Liver (tissue), 9 donors: Measurements from ENCODE around the gene ATXN7L3. TPM values are rescaled to one million over a fixed set of nuclear protein-coding genes. Genes with fewer than 3 reads are reported as not detected.

Source experiments
- DNase-seq: peaks from one replicate; pipeline ENCODE4 v3.0.0-alpha.2; 2017; ENCODE audit warnings: low spot score
- H3K27ac ChIP-seq, 2 donors: one replicate each; pipeline ENCODE4 v1.7.0; 2013; ENCODE audit warnings: inconsistent platforms in 2 of 2, low read length in 2 of 2, control low read depth in 1 of 2, low read depth in 1 of 2, mild to moderate bottlenecking in 1 of 2
- H3K27me3 ChIP-seq, 4 donors: one replicate each; pipeline versions ENCODE4 v1.6.1 to v1.7.0; 2013; ENCODE audit warnings: low read length in 3 of 4, inconsistent platforms in 1 of 4, mild to moderate bottlenecking in 1 of 4, moderate library complexity in 1 of 4; ENCODE audit not compliant: control insufficient read depth in 4 of 4, insufficient read depth in 4 of 4
- H3K36me3 ChIP-seq, 4 donors: one replicate each; pipeline versions ENCODE4 v1.6.1 to v1.7.0; 2013; ENCODE audit warnings: low read length in 3 of 4, mild to moderate bottlenecking in 3 of 4, low read depth in 1 of 4, moderate library complexity in 1 of 4; ENCODE audit not compliant: control insufficient read depth in 4 of 4, insufficient read depth in 3 of 4
- H3K4me1 ChIP-seq, 4 donors: one replicate each; pipeline versions ENCODE4 v1.6.1 to v1.7.0; 2013; ENCODE audit warnings: low read length in 3 of 4, mild to moderate bottlenecking in 3 of 4, moderate library complexity in 1 of 4; ENCODE audit not compliant: control insufficient read depth in 4 of 4, insufficient read depth in 4 of 4
- H3K4me3 ChIP-seq, 3 donors: one replicate each; pipeline versions ENCODE4 v1.6.1 to v1.7.0; 2013; ENCODE audit warnings: low read length in 3 of 3, control low read depth in 1 of 3, low read depth in 1 of 3, mild to moderate bottlenecking in 1 of 3
- H3K9ac ChIP-seq, 2 donors: one replicate each; pipeline ENCODE4 v1.7.0; 2013; ENCODE audit warnings: low read length in 2 of 2, mild to moderate bottlenecking in 2 of 2, moderate library complexity in 2 of 2, control low read depth in 1 of 2, low read depth in 1 of 2
- H3K9me3 ChIP-seq, 4 donors: one replicate each; pipeline versions ENCODE4 v1.6.1 to v1.7.0; 2013; ENCODE audit warnings: low read length in 3 of 4; ENCODE audit not compliant: control insufficient read depth in 4 of 4
- EGR1 ChIP-seq, 2 donors: IDR thresholded peaks; 2 replicates each; pipeline ENCODE4 v1.6.1; 2016 to 2018; ENCODE audit warnings: antibody characterized with exemption in 2 of 2, low read depth in 2 of 2
- FOXA1 ChIP-seq: IDR thresholded peaks from 2 replicates; pipeline ENCODE4 v1.6.1; 2016; ENCODE audit warnings: antibody characterized with exemption
- FOXA2 ChIP-seq: IDR thresholded peaks from 2 replicates; pipeline ENCODE4 v1.6.1; 2016; ENCODE audit warnings: antibody characterized with exemption
- GABPA ChIP-seq, 2 donors: IDR thresholded peaks in 1 of 2; conservative IDR thresholded peaks in 1 of 2; 2 replicates each; pipeline ENCODE4 v1.6.1; 2016; ENCODE audit warnings: antibody characterized with exemption in 2 of 2, mild to moderate bottlenecking in 1 of 2, moderate library complexity in 1 of 2
- HNF4A ChIP-seq, 2 donors: conservative IDR thresholded peaks; 2 replicates each; pipeline ENCODE4 v1.6.1; 2016; ENCODE audit warnings: antibody characterized with exemption in 2 of 2, mild to moderate bottlenecking in 2 of 2
- HNF4G ChIP-seq: IDR thresholded peaks from 2 replicates; pipeline ENCODE4 v1.6.1; 2016; ENCODE audit warnings: antibody characterized with exemption
- JUND ChIP-seq, 2 donors: IDR thresholded peaks; 2 replicates each; pipeline ENCODE4 v1.6.1; 2016; ENCODE audit warnings: antibody characterized with exemption in 2 of 2
- NR2F2 ChIP-seq: IDR thresholded peaks from 2 replicates; pipeline ENCODE4 v1.6.1; 2016; ENCODE audit warnings: antibody characterized with exemption
- RAD21 ChIP-seq, 2 donors: IDR thresholded peaks; 2 replicates each; pipeline ENCODE4 v1.6.1; 2016; ENCODE audit warnings: antibody characterized with exemption in 2 of 2, mild to moderate bottlenecking in 2 of 2
- RXRA ChIP-seq, 2 donors: IDR thresholded peaks; 2 replicates each; pipeline ENCODE4 v1.6.1; 2017 to 2018; ENCODE audit warnings: antibody characterized with exemption in 2 of 2, mild to moderate bottlenecking in 1 of 2
- SP1 ChIP-seq: IDR thresholded peaks from 2 replicates; pipeline ENCODE4 v1.6.1; 2018; ENCODE audit warnings: antibody characterized with exemption, mild to moderate bottlenecking
- TAF1 ChIP-seq: conservative IDR thresholded peaks from 2 replicates; pipeline ENCODE4 v1.6.1; 2016; ENCODE audit warnings: antibody characterized with exemption, mild to moderate bottlenecking
- YY1 ChIP-seq: IDR thresholded peaks from 2 replicates; pipeline ENCODE4 v1.6.1; 2016; ENCODE audit warnings: antibody characterized with exemption, mild to moderate bottlenecking
- WGBS: extraction: QIAGEN DNeasy Blood & Tissue Kit; methylation state at CpG from one replicate; pipeline ENCODE4 v1.1.7; 2013; 5-methylcytosine and 5-hydroxymethylcytosine counted together
- polyA plus RNA-seq, 2 donors: library from polyadenylated mRNA; stranded (reverse) in 1 of 2; unstranded in 1 of 2; fragments of 200-250 nt in 1 of 2; fragments of >200 nt in 1 of 2; fragmentation: Nextera tagmentation in 1 of 2; extraction: Ambion mirVana in 1 of 2; gene quantifications; one replicate each; pipeline versions ENCODE4 v1.2.1 to v1.2.3, GENCODE V29; 2013 to 2015
- total RNA-seq, 2 donors: library from RNA; depleted of rRNA; stranded (reverse); fragments of >200 nt; gene quantifications; one replicate each; pipeline ENCODE4 v1.2.3, GENCODE V29; 2014
- TF ChIP-seq, protein P1 (sequence below): IDR thresholded peaks from 2 replicates; pipeline ENCODE4 v1.6.1; 2016; ENCODE audit warnings: antibody characterized with exemption
- TF ChIP-seq, protein P2 (sequence below): IDR thresholded peaks from 2 replicates; pipeline ENCODE4 v1.6.1; 2016; ENCODE audit warnings: antibody characterized with exemption, mild to moderate bottlenecking
- TF ChIP-seq, protein P3 (sequence below): IDR thresholded peaks from 2 replicates; pipeline ENCODE4 v1.6.1; 2016; ENCODE audit warnings: antibody characterized with exemption
- TF ChIP-seq, protein P4 (sequence below): IDR thresholded peaks from 2 replicates; pipeline ENCODE4 v1.6.1; 2016; ENCODE audit warnings: antibody characterized with exemption
- TF ChIP-seq, protein P5 (sequence below): fragments of 150-350 bp; IDR thresholded peaks from 2 replicates; pipeline ENCODE4 v1.5.1; 2017; ENCODE audit warnings: improper control_type of control experiment, low read depth, low read length; ENCODE audit not compliant: missing input control
- donor health status: healthy.
- donor health status: healthy.
- donor health status: healthy.
- donor health status: healthy.
- donor health status: healthy.

Gene ATXN7L3
- total and polyA plus RNA-seq, 4 donors = 5.1 to 20.9 (median 14.7) TPM

DNA sequence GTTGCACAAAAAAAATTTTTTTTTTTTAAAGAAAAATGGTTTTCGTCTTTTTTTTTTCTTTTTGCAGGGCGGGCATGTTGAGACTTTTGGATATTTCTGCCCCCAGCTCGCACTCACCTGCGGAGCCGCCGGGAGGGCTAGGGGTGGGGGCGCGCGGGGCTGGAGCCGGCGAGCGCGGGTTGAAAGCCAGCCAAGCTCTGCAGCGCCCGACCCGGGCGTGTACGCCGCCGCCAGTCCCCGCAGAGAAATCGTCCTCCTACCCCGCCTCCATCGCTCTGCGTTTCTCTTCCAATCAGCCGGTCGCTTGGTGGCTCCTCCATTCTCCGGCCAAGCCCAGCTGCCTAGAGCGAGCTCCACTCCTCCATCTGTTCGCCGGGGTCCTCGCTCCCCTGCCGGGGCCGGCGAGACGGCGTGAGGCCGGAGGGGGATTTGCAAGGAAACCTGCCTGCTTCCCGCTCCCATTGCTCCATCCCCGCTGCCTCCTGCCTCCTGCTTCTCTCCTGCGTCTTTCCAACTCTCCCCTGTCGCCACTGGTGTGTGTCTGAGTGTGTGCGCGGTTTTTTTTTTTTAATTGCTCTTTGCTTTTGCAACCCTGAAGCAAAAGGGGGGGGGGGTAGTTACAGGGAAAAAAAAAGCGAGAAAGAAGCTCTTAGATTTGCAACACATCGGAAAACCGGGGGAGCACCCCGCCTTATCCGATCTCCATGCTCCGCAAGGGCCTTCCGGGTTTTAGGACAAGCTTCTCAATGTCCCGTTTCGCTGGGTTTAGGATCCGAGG lies 21.6 kb upstream of the ATXN7L3 start:
- under 1% methylated on average over 54 of the region's 54 CpGs for WGBS
- peak; percentile 82 for DNase-seq
- H3K36me3 ChIP-seq = peaks cover 1 to 5% (median 3%) of the 10 kb centered on the region in 4 donors
- peak overlapping the region; percentile 66 to 71 for H3K9ac ChIP-seq
- no peak for TF ChIP-seq JUND (IDR thresholded peaks at IDR 0.05)
- TF ChIP-seq YY1 = peak; percentile 88
- TF ChIP-seq, protein P1, sequence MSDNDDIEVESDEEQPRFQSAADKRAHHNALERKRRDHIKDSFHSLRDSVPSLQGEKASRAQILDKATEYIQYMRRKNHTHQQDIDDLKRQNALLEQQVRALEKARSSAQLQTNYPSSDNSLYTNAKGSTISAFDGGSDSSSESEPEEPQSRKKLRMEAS = no peak
- no peaks in the 10 kb centered on the region for H3K27me3 ChIP-seq
- peaks cover 17 to 44% (median 38%) of the 10 kb centered on the region in 4 donors for H3K4me1 ChIP-seq
- peak overlapping the region; percentile 54 to 93 (median 76) for H3K4me3 ChIP-seq
- H3K27ac ChIP-seq = peak overlapping the region; percentile 90 to 92
- H3K9me3 ChIP-seq = no peaks in the 10 kb centered on the region

DNA sequence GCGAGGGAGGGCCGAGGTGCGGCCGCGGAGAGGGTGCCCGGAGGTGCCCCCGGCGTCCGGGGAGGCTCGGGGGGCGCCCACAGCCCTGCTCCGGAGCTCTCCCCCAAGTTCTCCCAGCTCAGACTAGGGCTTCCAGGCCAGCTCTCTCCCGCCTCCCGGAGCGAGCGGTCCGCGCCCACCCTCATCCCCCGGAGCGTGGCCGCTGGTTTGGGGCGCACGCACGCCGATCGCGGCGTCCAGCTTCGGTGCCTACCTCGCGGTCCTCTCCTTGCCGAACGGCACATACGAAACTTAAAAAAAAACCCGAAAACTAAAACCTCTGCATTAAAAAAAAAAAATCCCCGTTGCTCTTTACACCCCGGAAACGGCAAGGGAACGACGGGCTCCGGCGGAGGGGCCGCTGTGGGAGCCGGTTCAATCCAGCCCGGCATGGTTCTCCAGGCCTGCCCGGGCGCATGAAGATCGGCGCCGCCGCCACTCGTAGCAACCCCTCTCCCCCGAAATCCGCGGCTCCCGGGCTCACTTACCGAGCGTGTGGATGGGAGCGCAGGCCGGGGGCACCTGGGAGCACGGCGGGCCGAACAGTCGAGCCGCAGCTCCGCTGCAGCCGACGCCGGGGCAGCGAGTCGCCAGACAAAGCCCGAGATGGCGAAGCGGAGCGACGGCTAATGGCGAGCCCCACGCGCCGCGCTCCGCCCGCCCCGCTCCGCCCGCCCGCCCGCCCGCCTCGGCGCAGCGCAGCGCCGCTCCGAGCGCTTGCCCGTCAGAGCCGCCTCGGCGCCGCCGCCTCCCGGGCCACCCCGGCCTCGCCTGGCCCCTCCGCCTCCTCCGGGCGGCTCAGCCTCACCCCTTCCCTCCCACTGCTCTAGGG lies 20.8 kb upstream of the ATXN7L3 start:
- Histone ChIP-seq H3K4me1 (peaks cover 17 to 45% (median 39%) of the 10 kb centered on the region in 4 donors), H3K9me3 (no peaks in the 10 kb centered on the region), H3K4me3 (peak overlapping the region; percentile 64 to 93 (median 76)), H3K27me3 (no peaks in the 10 kb centered on the region), H3K36me3 (peaks cover 5 to 13% (median 12%) of the 10 kb centered on the region in 4 donors), H3K9ac (peak overlapping the region; percentile 66 to 80), H3K27ac (peak overlapping the region; percentile 93 to 94)
- TF ChIP-seq, protein P2, sequence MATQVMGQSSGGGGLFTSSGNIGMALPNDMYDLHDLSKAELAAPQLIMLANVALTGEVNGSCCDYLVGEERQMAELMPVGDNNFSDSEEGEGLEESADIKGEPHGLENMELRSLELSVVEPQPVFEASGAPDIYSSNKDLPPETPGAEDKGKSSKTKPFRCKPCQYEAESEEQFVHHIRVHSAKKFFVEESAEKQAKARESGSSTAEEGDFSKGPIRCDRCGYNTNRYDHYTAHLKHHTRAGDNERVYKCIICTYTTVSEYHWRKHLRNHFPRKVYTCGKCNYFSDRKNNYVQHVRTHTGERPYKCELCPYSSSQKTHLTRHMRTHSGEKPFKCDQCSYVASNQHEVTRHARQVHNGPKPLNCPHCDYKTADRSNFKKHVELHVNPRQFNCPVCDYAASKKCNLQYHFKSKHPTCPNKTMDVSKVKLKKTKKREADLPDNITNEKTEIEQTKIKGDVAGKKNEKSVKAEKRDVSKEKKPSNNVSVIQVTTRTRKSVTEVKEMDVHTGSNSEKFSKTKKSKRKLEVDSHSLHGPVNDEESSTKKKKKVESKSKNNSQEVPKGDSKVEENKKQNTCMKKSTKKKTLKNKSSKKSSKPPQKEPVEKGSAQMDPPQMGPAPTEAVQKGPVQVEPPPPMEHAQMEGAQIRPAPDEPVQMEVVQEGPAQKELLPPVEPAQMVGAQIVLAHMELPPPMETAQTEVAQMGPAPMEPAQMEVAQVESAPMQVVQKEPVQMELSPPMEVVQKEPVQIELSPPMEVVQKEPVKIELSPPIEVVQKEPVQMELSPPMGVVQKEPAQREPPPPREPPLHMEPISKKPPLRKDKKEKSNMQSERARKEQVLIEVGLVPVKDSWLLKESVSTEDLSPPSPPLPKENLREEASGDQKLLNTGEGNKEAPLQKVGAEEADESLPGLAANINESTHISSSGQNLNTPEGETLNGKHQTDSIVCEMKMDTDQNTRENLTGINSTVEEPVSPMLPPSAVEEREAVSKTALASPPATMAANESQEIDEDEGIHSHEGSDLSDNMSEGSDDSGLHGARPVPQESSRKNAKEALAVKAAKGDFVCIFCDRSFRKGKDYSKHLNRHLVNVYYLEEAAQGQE = no peak
- TF ChIP-seq FOXA2 = no peak
- no peak for TF ChIP-seq JUND (IDR thresholded peaks at IDR 0.05)
- TF ChIP-seq, protein P3, sequence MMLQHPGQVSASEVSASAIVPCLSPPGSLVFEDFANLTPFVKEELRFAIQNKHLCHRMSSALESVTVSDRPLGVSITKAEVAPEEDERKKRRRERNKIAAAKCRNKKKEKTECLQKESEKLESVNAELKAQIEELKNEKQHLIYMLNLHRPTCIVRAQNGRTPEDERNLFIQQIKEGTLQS = no peak
- TF ChIP-seq, protein P4, sequence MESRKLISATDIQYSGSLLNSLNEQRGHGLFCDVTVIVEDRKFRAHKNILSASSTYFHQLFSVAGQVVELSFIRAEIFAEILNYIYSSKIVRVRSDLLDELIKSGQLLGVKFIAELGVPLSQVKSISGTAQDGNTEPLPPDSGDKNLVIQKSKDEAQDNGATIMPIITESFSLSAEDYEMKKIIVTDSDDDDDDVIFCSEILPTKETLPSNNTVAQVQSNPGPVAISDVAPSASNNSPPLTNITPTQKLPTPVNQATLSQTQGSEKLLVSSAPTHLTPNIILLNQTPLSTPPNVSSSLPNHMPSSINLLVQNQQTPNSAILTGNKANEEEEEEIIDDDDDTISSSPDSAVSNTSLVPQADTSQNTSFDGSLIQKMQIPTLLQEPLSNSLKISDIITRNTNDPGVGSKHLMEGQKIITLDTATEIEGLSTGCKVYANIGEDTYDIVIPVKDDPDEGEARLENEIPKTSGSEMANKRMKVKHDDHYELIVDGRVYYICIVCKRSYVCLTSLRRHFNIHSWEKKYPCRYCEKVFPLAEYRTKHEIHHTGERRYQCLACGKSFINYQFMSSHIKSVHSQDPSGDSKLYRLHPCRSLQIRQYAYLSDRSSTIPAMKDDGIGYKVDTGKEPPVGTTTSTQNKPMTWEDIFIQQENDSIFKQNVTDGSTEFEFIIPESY = no peak
- no peak for TF ChIP-seq YY1
- TF ChIP-seq, protein P1 = no peak
- TF ChIP-seq EGR1 (IDR thresholded peaks at IDR 0.05; ENCODE audit: low read depth in 2 of 2) = no peak
- no peak for TF ChIP-seq TAF1
- TF ChIP-seq FOXA1 = no peak
- no peak for TF ChIP-seq RXRA (IDR thresholded peaks at IDR 0.05)
- no peak for TF ChIP-seq HNF4G
- TF ChIP-seq HNF4A (conservative IDR thresholded peaks at IDR 0.05) = no peak
- TF ChIP-seq RAD21 (IDR thresholded peaks at IDR 0.05) = no peak
- TF ChIP-seq SP1 = no peak
- TF ChIP-seq, protein P5, sequence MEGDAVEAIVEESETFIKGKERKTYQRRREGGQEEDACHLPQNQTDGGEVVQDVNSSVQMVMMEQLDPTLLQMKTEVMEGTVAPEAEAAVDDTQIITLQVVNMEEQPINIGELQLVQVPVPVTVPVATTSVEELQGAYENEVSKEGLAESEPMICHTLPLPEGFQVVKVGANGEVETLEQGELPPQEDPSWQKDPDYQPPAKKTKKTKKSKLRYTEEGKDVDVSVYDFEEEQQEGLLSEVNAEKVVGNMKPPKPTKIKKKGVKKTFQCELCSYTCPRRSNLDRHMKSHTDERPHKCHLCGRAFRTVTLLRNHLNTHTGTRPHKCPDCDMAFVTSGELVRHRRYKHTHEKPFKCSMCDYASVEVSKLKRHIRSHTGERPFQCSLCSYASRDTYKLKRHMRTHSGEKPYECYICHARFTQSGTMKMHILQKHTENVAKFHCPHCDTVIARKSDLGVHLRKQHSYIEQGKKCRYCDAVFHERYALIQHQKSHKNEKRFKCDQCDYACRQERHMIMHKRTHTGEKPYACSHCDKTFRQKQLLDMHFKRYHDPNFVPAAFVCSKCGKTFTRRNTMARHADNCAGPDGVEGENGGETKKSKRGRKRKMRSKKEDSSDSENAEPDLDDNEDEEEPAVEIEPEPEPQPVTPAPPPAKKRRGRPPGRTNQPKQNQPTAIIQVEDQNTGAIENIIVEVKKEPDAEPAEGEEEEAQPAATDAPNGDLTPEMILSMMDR = no peak
- TF ChIP-seq NR2F2 = no peak
- TF ChIP-seq GABPA (IDR thresholded peaks at IDR 0.05 in 1 of 2, conservative IDR thresholded peaks at IDR 0.05 in 1 of 2) = no peak
- peak; percentile 70 for DNase-seq
- WGBS = under 1% methylated on average over 108 of the region's 108 CpGs
